ENCODE data around the gene ORC3.

The ORC3 gene

GRCh38 chr6:87628424-87628823 lies 38.5 kb downstream of the ORC3 start:
- H3K4me3 Mint-ChIP-seq = no peak overlapping the region
- H3K4me1 Mint-ChIP-seq (ENCODE audit: low read depth) = peaks cover 14% of the 10 kb centered on the region
- H3K9me3 Mint-ChIP-seq = no peaks in the 10 kb centered on the region
- peaks cover 12% of the 10 kb centered on the region for H3K36me3 Mint-ChIP-seq (ENCODE audit: low read depth)
- intact Hi-C loops (cut with micrococcal nuclease) = no loop called here
- H3K27ac Mint-ChIP-seq = no peak overlapping the region
- no peaks in the 10 kb centered on the region for H3K27me3 Mint-ChIP-seq

- intact Hi-C loops (cut with micrococcal nuclease) = no loop called here
- peaks cover 14% of the 10 kb centered on the region for H3K4me1 Mint-ChIP-seq (ENCODE audit: low read depth)
- H3K27me3 Mint-ChIP-seq = no peaks in the 10 kb centered on the region
- no peaks in the 10 kb centered on the region for H3K9me3 Mint-ChIP-seq
- no peak overlapping the region for H3K4me3 Mint-ChIP-seq
- H3K27ac Mint-ChIP-seq = no peak overlapping the region
- peaks cover 10% of the 10 kb centered on the region for H3K36me3 Mint-ChIP-seq (ENCODE audit: low read depth)
Measured at GRCh38 chr6:87628881-87629280, 38.9 kb downstream of the ORC3 start.

GRCh38 chr6:87630746-87631145 lies 40.8 kb downstream of the ORC3 start:
- Mint-ChIP-seq H3K9me3 (no peaks in the 10 kb centered on the region), H3K36me3 (ENCODE audit: low read depth) (peaks cover 7% of the 10 kb centered on the region), H3K27ac (no peak overlapping the region), H3K27me3 (no peaks in the 10 kb centered on the region), H3K4me1 (ENCODE audit: low read depth) (peaks cover 14% of the 10 kb centered on the region), H3K4me3 (no peak overlapping the region)
- intact Hi-C loops (cut with micrococcal nuclease) = no loop called here

- no peaks in the 10 kb centered on the region for H3K27me3 Mint-ChIP-seq
- H3K4me3 Mint-ChIP-seq = no peak overlapping the region
- H3K4me1 Mint-ChIP-seq (ENCODE audit: low read depth) = peaks cover under 1% of the 10 kb centered on the region
- intact Hi-C loops (cut with micrococcal nuclease) = no loop called here
- H3K36me3 Mint-ChIP-seq (ENCODE audit: low read depth) = peaks cover 25% of the 10 kb centered on the region
- no peak overlapping the region for H3K27ac Mint-ChIP-seq
- H3K9me3 Mint-ChIP-seq = no peaks in the 10 kb centered on the region
Measured at GRCh38 chr6:87633851-87634250, 43.9 kb downstream of the ORC3 start.

GRCh38 chr6:87636315-87636714 lies 46.4 kb downstream of the ORC3 start:
- no peaks in the 10 kb centered on the region for H3K4me1 Mint-ChIP-seq (ENCODE audit: low read depth)
- no peak overlapping the region for H3K27ac Mint-ChIP-seq
- H3K36me3 Mint-ChIP-seq (ENCODE audit: low read depth) = peaks cover 43% of the 10 kb centered on the region
- no peaks in the 10 kb centered on the region for H3K27me3 Mint-ChIP-seq
- intact Hi-C loops (cut with micrococcal nuclease) = no loop called here
- H3K4me3 Mint-ChIP-seq = no peak overlapping the region
- no peaks in the 10 kb centered on the region for H3K9me3 Mint-ChIP-seq

- intact Hi-C loops (cut with micrococcal nuclease) = no loop called here
- Mint-ChIP-seq H3K27ac (no peak overlapping the region), H3K9me3 (no peaks in the 10 kb centered on the region), H3K27me3 (no peaks in the 10 kb centered on the region), H3K4me3 (no peak overlapping the region), H3K36me3 (ENCODE audit: low read depth) (peaks cover 43% of the 10 kb centered on the region), H3K4me1 (ENCODE audit: low read depth) (no peaks in the 10 kb centered on the region)
Measured at GRCh38 chr6:87637106-87637505, 47.2 kb downstream of the ORC3 start.

- Mint-ChIP-seq H3K9me3 (no peaks in the 10 kb centered on the region), H3K4me1 (ENCODE audit: low read depth) (no peaks in the 10 kb centered on the region), H3K36me3 (ENCODE audit: low read depth) (peaks cover 43% of the 10 kb centered on the region), H3K4me3 (no peak overlapping the region), H3K27ac (no peak overlapping the region), H3K27me3 (no peaks in the 10 kb centered on the region)
- intact Hi-C loops (cut with micrococcal nuclease) = no loop called here
Measured at GRCh38 chr6:87639373-87639772, 49.4 kb downstream of the ORC3 start.

- H3K9me3 Mint-ChIP-seq = no peaks in the 10 kb centered on the region
- no peaks in the 10 kb centered on the region for H3K27me3 Mint-ChIP-seq
- no peaks in the 10 kb centered on the region for H3K4me1 Mint-ChIP-seq (ENCODE audit: low read depth)
- H3K4me3 Mint-ChIP-seq = no peak overlapping the region
- intact Hi-C loops (cut with micrococcal nuclease) = no loop called here
- H3K36me3 Mint-ChIP-seq (ENCODE audit: low read depth) = peaks cover 34% of the 10 kb centered on the region
- no peak overlapping the region for H3K27ac Mint-ChIP-seq
Measured at GRCh38 chr6:87641065-87641692, 51.2 kb downstream of the ORC3 start.

- Mint-ChIP-seq H3K4me1 (ENCODE audit: low read depth) (no peaks in the 10 kb centered on the region), H3K27me3 (no peaks in the 10 kb centered on the region), H3K27ac (no peak overlapping the region), H3K9me3 (no peaks in the 10 kb centered on the region), H3K36me3 (ENCODE audit: low read depth) (peaks cover 22% of the 10 kb centered on the region), H3K4me3 (no peak overlapping the region)
- intact Hi-C loops (cut with micrococcal nuclease) = no loop called here
Measured at GRCh38 chr6:87645080-87645479, 55.1 kb downstream of the ORC3 start.

GRCh38 chr6:87653074-87653962 lies 63.4 kb downstream of the ORC3 start:
- intact Hi-C loops (cut with micrococcal nuclease) = no loop called here
- Mint-ChIP-seq H3K9me3 (no peaks in the 10 kb centered on the region), H3K27ac (no peak overlapping the region), H3K36me3 (ENCODE audit: low read depth) (peaks cover 26% of the 10 kb centered on the region), H3K4me3 (no peak overlapping the region), H3K4me1 (ENCODE audit: low read depth) (peaks cover 5% of the 10 kb centered on the region), H3K27me3 (no peaks in the 10 kb centered on the region)

GRCh38 chr6:87654122-87654521 lies 64.2 kb downstream of the ORC3 start:
- H3K36me3 Mint-ChIP-seq (ENCODE audit: low read depth) = peaks cover 33% of the 10 kb centered on the region
- H3K27ac Mint-ChIP-seq = no peak overlapping the region
- intact Hi-C loops (cut with micrococcal nuclease) = no loop called here
- no peaks in the 10 kb centered on the region for H3K27me3 Mint-ChIP-seq
- H3K4me3 Mint-ChIP-seq = no peak overlapping the region
- H3K9me3 Mint-ChIP-seq = no peaks in the 10 kb centered on the region
- peaks cover 5% of the 10 kb centered on the region for H3K4me1 Mint-ChIP-seq (ENCODE audit: low read depth)

- H3K9me3 Mint-ChIP-seq = no peaks in the 10 kb centered on the region
- H3K36me3 Mint-ChIP-seq (ENCODE audit: low read depth) = peaks cover 32% of the 10 kb centered on the region
- no peak overlapping the region for H3K4me3 Mint-ChIP-seq
- H3K27ac Mint-ChIP-seq = no peak overlapping the region
- intact Hi-C loops (cut with micrococcal nuclease) = no loop called here
- no peaks in the 10 kb centered on the region for H3K27me3 Mint-ChIP-seq
- H3K4me1 Mint-ChIP-seq (ENCODE audit: low read depth) = peaks cover 5% of the 10 kb centered on the region
Measured at GRCh38 chr6:87654875-87655454, 65.0 kb downstream of the ORC3 start.

- peaks cover 27% of the 10 kb centered on the region for H3K36me3 Mint-ChIP-seq (ENCODE audit: low read depth)
- H3K27me3 Mint-ChIP-seq = no peaks in the 10 kb centered on the region
- H3K4me1 Mint-ChIP-seq (ENCODE audit: low read depth) = peaks cover 5% of the 10 kb centered on the region
- intact Hi-C loops (cut with micrococcal nuclease) = no loop called here
- H3K27ac Mint-ChIP-seq = no peak overlapping the region
- no peaks in the 10 kb centered on the region for H3K9me3 Mint-ChIP-seq
- no peak overlapping the region for H3K4me3 Mint-ChIP-seq
Measured at GRCh38 chr6:87655824-87656223, 65.9 kb downstream of the ORC3 start.

GRCh38 chr6:87656857-87657256 lies 66.9 kb downstream of the ORC3 start:
- peaks cover 10% of the 10 kb centered on the region for H3K4me1 Mint-ChIP-seq (ENCODE audit: low read depth)
- intact Hi-C loops (cut with micrococcal nuclease) = no loop called here
- no peaks in the 10 kb centered on the region for H3K27me3 Mint-ChIP-seq
- H3K36me3 Mint-ChIP-seq (ENCODE audit: low read depth) = peaks cover 36% of the 10 kb centered on the region
- no peaks in the 10 kb centered on the region for H3K9me3 Mint-ChIP-seq
- H3K27ac Mint-ChIP-seq = no peak overlapping the region
- no peak overlapping the region for H3K4me3 Mint-ChIP-seq

Measured in dendritic cell treated with granulocyte-macrophage colony-stimulating factor and Interleukin-4, amounts not matched to agents 40 ng/mL and 50 ng/mL, for 4 days (primary cell).